ENCODE results near the gene NLK. TPM values are rescaled to one million over a fixed set of nuclear protein-coding genes. Genes with fewer than 3 reads are reported as not detected.

The NLK gene
- total RNA-seq, 1 donor from 2014 or later, result 17.6 TPM

GRCh38 chr17:28244446-28244845 lies 202.0 kb downstream of the NLK start:
- intact Hi-C loops (cut with micrococcal nuclease), result no loop called here

Other genes with a start within 250 kb of the NLK start
- gene NOS2, start 242.1 kb upstream of the NLK start, total RNA-seq, result 0.07 TPM in 1 of 2 replicates, not detected in the other
- 6.0 and 6.7 TPM in 2 replicates for gene LYRM9, start 149.3 kb upstream of the NLK start, total RNA-seq